WTC11 (cell line): ENCODE results near the gene ZNF649. TPM values are rescaled to one million over a fixed set of nuclear protein-coding genes. Genes with fewer than 3 reads are reported as not detected.
A peak's percentile ranks its signal among the peaks of the same experiment; 100 is the strongest.

Experiments
- ATAC-seq: fragments of 200-7000 bp; cut with Tn5 transposase; 2 replicates; pipeline ENCODE4 v1.10.0; 2021; ENCODE audit warnings: mild to moderate bottlenecking, moderate library complexity
- CTCF ChIA-PET: fragments of 300-600 bp; sonication (Branson Sonifier 250); formaldehyde crosslinking; loops from one replicate; lab custom pipeline; 2021; ENCODE audit warnings: antibody characterized with exemption; lab: Charles Lee
- POLR2A ChIA-PET: fragments of 350-600 bp; sonication (Branson Sonifier 250); formaldehyde crosslinking; loops from one replicate; lab custom pipeline; 2021; ENCODE audit warnings: antibody characterized with exemption; lab: Charles Lee
- DNase-seq: peaks from one replicate; pipeline ENCODE4 v3.0.0; 2021; ENCODE audit warnings: low spot score
- H3K27ac Mint-ChIP-seq: 2 replicates; pipeline ENCODE4 v1.8.0; 2021; ENCODE audit warnings: mixed read lengths
- H3K27me3 Mint-ChIP-seq: 2 replicates; pipeline ENCODE4 v1.8.0; 2021; ENCODE audit warnings: low read depth, mild to moderate bottlenecking, moderate library complexity, mixed read lengths
- H3K36me3 Mint-ChIP-seq: 2 replicates; pipeline ENCODE4 v1.8.0; 2021; ENCODE audit warnings: mixed read lengths
- H3K4me1 Mint-ChIP-seq: 2 replicates; pipeline ENCODE4 v1.8.0; 2022; ENCODE audit warnings: mixed read lengths
- H3K4me3 Mint-ChIP-seq: 2 replicates; pipeline ENCODE4 v1.8.0; 2021; ENCODE audit warnings: mild to moderate bottlenecking, moderate library complexity, mixed read lengths
- H3K9me3 Mint-ChIP-seq: 2 replicates; pipeline ENCODE4 v1.8.0; 2021; ENCODE audit warnings: mixed read lengths
- ATF1 ChIP-seq: sonication (generic); formaldehyde crosslinking; IDR thresholded peaks from 2 replicates; pipeline ENCODE4 v1.8.1; 2023; ENCODE audit warnings: mild to moderate bottlenecking, moderate library complexity, missing genetic modification reagents
- ATF6 ChIP-seq: sonication (generic); formaldehyde crosslinking; IDR thresholded peaks from 2 replicates; pipeline ENCODE4 v1.8.1; 2023; ENCODE audit warnings: mild to moderate bottlenecking, missing genetic modification reagents
- CREB1 ChIP-seq: sonication (generic); formaldehyde crosslinking; IDR thresholded peaks from 2 replicates; pipeline ENCODE4 v1.8.0; 2023; ENCODE audit warnings: mild to moderate bottlenecking, missing genetic modification reagents
- EMX1 ChIP-seq: fragments of 250-450 bp; sonication (Bioruptor Pico); IDR thresholded peaks from 2 replicates; pipeline ENCODE4 v1.8.0; 2021; ENCODE audit warnings: mild to moderate bottlenecking
- FOXK1 ChIP-seq: sonication (generic); formaldehyde crosslinking; IDR thresholded peaks from 2 replicates; pipeline ENCODE4 v1.8.0; 2022; ENCODE audit warnings: mild to moderate bottlenecking, moderate library complexity, missing genetic modification reagents
- FOXP1 ChIP-seq: sonication (generic); formaldehyde crosslinking; IDR thresholded peaks from 2 replicates; pipeline ENCODE4 v1.8.0; 2022; ENCODE audit warnings: missing genetic modification reagents, mild to moderate bottlenecking, moderate library complexity, borderline replicate concordance
- GTF2I ChIP-seq: fragments of 250-450 bp; sonication (Bioruptor Pico); conservative IDR thresholded peaks from 2 replicates; pipeline ENCODE4 v1.4.0; 2021; ENCODE audit warnings: mild to moderate bottlenecking
- HMGA2 ChIP-seq: fragments of 250-450 bp; sonication (Bioruptor Pico); IDR thresholded peaks from 2 replicates; pipeline ENCODE4 v1.4.0; 2021; ENCODE audit warnings: mild to moderate bottlenecking, moderate library complexity
- IRF1 ChIP-seq: sonication (generic); formaldehyde crosslinking; IDR thresholded peaks from 2 replicates; pipeline ENCODE4 v1.8.0; 2023; ENCODE audit warnings: missing genetic modification reagents
- MAX ChIP-seq: sonication (generic); formaldehyde crosslinking; IDR thresholded peaks from 2 replicates; pipeline ENCODE4 v1.8.0; 2022; ENCODE audit warnings: mild to moderate bottlenecking, missing genetic modification reagents
- MXD4 ChIP-seq: fragments of 250-450 bp; sonication (Bioruptor Pico); IDR thresholded peaks from 2 replicates; pipeline ENCODE4 v1.8.0; 2021; ENCODE audit warnings: mild to moderate bottlenecking, moderate library complexity, borderline replicate concordance
- MYBL2 ChIP-seq: sonication (generic); formaldehyde crosslinking; IDR thresholded peaks from 2 replicates; pipeline ENCODE4 v1.8.1; 2023; ENCODE audit warnings: mild to moderate bottlenecking, moderate library complexity, missing genetic modification reagents
- NFATC4 ChIP-seq: fragments of 250-450 bp; sonication (Bioruptor Pico); IDR thresholded peaks from 2 replicates; pipeline ENCODE4 v1.9.0; 2021; ENCODE audit warnings: mild to moderate bottlenecking
- NFE2L1 ChIP-seq: sonication (generic); formaldehyde crosslinking; IDR thresholded peaks from 2 replicates; pipeline ENCODE4 v1.8.1; 2023; ENCODE audit warnings: missing genetic modification reagents
- ZNF138 ChIP-seq: sonication (generic); formaldehyde crosslinking; conservative IDR thresholded peaks from 2 replicates; pipeline ENCODE4 v1.8.1; 2022; ENCODE audit warnings: mild to moderate bottlenecking, moderate library complexity, missing genetic modification reagents
- ZNF317 ChIP-seq: sonication (generic); formaldehyde crosslinking; IDR thresholded peaks from 2 replicates; pipeline ENCODE4 v1.8.1; 2023; ENCODE audit warnings: low read depth, mild to moderate bottlenecking, moderate library complexity, missing genetic modification reagents, borderline replicate concordance
- ZNF671 ChIP-seq: fragments of 250-450 bp; sonication (Bioruptor Pico); IDR thresholded peaks from 2 replicates; pipeline ENCODE4 v1.8.0; 2021; ENCODE audit warnings: mild to moderate bottlenecking
- total RNA-seq: library from RNA; stranded (reverse); gene quantifications from 3 replicates; pipeline ENCODE4 v1.2.3, GENCODE V29; 2021
- TF ChIP-seq, protein P1 (sequence below): sonication (generic); formaldehyde crosslinking; IDR thresholded peaks from 2 replicates; pipeline ENCODE4 v1.8.1; 2022; ENCODE audit warnings: low read depth, missing genetic modification reagents, borderline replicate concordance
- TF ChIP-seq, protein P2 (sequence below): sonication (generic); formaldehyde crosslinking; IDR thresholded peaks from 2 replicates; pipeline ENCODE4 v1.8.0; 2023; ENCODE audit warnings: mild to moderate bottlenecking, missing genetic modification reagents
- TF ChIP-seq, protein P3 (sequence below): fragments of 250-450 bp; sonication (Bioruptor Pico); IDR thresholded peaks from 2 replicates; pipeline ENCODE4 v1.9.0; 2021; ENCODE audit warnings: mild to moderate bottlenecking
- TF ChIP-seq, protein P4 (sequence below): sonication (generic); formaldehyde crosslinking; IDR thresholded peaks from 2 replicates; pipeline ENCODE4 v1.8.1; 2022; ENCODE audit warnings: low read depth, mild to moderate bottlenecking, moderate library complexity, missing genetic modification reagents, borderline replicate concordance

ZNF649 gene
- total RNA-seq, 1 experiment from 2014 or later: 64.7 TPM

DNA sequence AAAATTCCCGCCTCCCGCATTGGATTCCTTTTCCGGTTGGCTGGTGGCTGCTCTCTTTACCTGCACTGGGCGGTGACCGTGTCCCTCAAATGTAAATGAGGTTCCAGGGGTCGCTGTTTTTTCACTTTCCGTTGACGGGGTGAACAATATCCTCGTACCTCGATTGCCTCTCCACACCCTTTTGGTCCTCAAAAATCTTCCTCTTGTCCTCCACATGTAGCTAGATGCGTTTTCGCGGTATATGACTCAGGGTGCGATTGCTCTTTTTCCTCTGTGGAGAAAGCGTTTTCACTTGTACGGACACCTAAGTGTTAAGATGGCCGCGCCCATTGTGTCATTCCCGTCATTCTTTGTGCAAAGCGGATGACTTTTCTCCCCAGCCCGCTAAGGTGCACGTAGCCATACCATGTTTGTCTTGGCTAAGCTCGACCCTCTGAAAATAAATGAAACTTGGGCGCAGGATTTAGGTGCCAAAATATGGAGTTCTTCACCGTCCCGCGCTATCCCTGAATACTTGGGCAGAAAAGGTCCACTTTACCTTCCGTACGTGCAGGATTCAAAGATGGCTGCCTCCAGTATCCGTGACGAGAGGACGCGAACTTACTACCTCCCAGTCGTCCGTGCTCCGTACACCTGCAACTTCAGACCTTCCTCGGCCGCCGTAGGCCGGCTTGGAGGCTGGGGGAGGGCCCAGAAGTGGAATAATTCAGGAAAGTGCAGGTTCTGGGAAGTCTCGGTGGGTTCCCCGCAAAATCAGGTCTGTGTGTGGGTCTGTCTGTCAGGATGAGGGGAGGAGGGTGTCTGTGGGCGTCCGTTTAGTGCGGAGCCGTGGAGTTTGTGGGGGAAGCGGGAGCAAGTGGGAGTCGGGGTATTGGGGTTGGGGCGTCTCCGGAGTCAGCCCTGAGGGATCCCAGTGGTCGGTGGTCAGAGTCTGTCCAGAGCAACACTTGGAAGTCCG lies 22.2 kb upstream of the ZNF649 start, which contains the start of gene ZNF613 (continued):
- TF ChIP-seq FOXP1 (CRISPR knock-in tag) (no peak), FOXK1 (CRISPR knock-in tag) (0 out of 2 replicates have a peak, but pooled peaks have one; percentile 33), IRF1 (no peak), NFE2L1 (CRISPR knock-in tag) (peak; percentile 9; the same call in 1 of the 2 replicates)
- TF ChIP-seq, protein P1, sequence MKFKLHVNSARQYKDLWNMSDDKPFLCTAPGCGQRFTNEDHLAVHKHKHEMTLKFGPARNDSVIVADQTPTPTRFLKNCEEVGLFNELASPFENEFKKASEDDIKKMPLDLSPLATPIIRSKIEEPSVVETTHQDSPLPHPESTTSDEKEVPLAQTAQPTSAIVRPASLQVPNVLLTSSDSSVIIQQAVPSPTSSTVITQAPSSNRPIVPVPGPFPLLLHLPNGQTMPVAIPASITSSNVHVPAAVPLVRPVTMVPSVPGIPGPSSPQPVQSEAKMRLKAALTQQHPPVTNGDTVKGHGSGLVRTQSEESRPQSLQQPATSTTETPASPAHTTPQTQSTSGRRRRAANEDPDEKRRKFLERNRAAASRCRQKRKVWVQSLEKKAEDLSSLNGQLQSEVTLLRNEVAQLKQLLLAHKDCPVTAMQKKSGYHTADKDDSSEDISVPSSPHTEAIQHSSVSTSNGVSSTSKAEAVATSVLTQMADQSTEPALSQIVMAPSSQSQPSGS (CRISPR knock-in tag): no peak

- Mint-ChIP-seq H3K4me3 (peak overlapping the region; percentile 99), H3K4me1 (peaks cover 20% of the 10 kb centered on the region), H3K27me3 (peaks cover 20% of the 10 kb centered on the region), H3K9me3 (peaks cover 52% of the 10 kb centered on the region), H3K27ac (peak overlapping the region; percentile 100), H3K36me3 (peaks cover 82% of the 10 kb centered on the region)
- CTCF ChIA-PET: no interaction called here
- POLR2A ChIA-PET: no interaction called here
- ATAC-seq (no peak), DNase-seq (no peak)
- TF ChIP-seq MXD4 (no peak), MYBL2 (CRISPR knock-in tag) (no peak), GTF2I (CRISPR knock-in tag) (no peak), ZNF317 (CRISPR knock-in tag) (no peak), NFATC4 (CRISPR knock-in tag) (no peak), ATF1 (CRISPR knock-in tag) (no peak), ZNF138 (CRISPR knock-in tag) (no peak), CREB1 (CRISPR knock-in tag) (no peak), HMGA2 (CRISPR knock-in tag) (no peak), EMX1 (CRISPR knock-in tag) (no peak), ZNF671 (CRISPR knock-in tag) (no peak), ATF6 (CRISPR knock-in tag) (no peak), MAX (CRISPR knock-in tag) (no peak; the same call in 1 of the 2 replicates)
- TF ChIP-seq, protein P2, sequence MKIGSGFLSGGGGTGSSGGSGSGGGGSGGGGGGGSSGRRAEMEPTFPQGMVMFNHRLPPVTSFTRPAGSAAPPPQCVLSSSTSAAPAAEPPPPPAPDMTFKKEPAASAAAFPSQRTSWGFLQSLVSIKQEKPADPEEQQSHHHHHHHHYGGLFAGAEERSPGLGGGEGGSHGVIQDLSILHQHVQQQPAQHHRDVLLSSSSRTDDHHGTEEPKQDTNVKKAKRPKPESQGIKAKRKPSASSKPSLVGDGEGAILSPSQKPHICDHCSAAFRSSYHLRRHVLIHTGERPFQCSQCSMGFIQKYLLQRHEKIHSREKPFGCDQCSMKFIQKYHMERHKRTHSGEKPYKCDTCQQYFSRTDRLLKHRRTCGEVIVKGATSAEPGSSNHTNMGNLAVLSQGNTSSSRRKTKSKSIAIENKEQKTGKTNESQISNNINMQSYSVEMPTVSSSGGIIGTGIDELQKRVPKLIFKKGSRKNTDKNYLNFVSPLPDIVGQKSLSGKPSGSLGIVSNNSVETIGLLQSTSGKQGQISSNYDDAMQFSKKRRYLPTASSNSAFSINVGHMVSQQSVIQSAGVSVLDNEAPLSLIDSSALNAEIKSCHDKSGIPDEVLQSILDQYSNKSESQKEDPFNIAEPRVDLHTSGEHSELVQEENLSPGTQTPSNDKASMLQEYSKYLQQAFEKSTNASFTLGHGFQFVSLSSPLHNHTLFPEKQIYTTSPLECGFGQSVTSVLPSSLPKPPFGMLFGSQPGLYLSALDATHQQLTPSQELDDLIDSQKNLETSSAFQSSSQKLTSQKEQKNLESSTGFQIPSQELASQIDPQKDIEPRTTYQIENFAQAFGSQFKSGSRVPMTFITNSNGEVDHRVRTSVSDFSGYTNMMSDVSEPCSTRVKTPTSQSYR: no peak
- TF ChIP-seq, protein P3, sequence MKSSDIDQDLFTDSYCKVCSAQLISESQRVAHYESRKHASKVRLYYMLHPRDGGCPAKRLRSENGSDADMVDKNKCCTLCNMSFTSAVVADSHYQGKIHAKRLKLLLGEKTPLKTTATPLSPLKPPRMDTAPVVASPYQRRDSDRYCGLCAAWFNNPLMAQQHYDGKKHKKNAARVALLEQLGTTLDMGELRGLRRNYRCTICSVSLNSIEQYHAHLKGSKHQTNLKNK (CRISPR knock-in tag): no peak
- TF ChIP-seq, protein P4, sequence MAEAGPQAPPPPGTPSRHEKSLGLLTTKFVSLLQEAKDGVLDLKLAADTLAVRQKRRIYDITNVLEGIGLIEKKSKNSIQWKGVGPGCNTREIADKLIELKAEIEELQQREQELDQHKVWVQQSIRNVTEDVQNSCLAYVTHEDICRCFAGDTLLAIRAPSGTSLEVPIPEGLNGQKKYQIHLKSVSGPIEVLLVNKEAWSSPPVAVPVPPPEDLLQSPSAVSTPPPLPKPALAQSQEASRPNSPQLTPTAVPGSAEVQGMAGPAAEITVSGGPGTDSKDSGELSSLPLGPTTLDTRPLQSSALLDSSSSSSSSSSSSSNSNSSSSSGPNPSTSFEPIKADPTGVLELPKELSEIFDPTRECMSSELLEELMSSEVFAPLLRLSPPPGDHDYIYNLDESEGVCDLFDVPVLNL (CRISPR knock-in tag): no peak
These were observed 21.6 kb upstream of the ZNF649 start for GRCh38 chr19:51926426-51926783.
